Activated CD8-positive, alpha-beta memory T cell treated with anti-CD3 and anti-CD28 coated beads, Interleukin-2, amount 50 U/mL, for 24 hours (primary cell): ENCODE results near the gene ZDHHC14.
"Not testable (repeated sequence)": the region's sequence is repeated elsewhere in the genome, so short reads cannot be mapped to it uniquely, and the experiment has no call there.

Experiments
- DNase-seq: peaks from one replicate; pipeline ENCODE4 v3.0.0-alpha.2; 2020; ENCODE audit errors: extremely low read depth

The ZDHHC14 gene

DNA sequence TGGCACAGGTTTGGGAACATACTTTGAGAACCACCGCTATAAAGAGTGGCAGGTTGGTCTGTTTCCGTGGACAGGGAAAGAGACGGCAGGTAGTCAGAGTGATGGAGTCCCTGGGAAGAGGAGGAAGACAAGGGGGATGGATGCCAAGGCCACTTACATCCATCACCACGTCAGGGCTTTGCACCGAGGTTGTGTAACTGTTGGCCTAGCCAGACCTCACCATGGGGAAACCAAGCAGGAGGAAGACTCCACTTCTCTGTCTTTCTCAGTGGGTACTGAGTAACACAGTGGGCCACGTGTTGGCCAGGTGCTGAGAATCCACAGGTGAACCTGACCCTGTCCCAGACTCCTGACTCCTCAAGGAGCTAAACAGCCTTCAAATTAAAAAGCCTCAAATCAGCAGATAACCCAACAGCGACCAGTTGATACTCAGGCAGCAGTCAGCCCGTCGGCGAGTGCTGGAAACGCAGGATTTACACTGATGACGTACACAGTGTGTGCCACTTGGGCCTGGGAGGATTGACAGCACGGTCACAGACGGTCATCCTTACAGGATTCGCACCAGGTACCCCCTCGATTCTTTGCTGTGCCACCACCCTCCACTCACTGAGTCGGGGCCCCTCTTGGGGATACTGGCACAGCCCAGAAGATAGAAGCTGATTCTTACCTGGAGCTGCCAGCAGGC lies 307.4 kb downstream of the ZDHHC14 start:
- DNase-seq = no peak

DNA sequence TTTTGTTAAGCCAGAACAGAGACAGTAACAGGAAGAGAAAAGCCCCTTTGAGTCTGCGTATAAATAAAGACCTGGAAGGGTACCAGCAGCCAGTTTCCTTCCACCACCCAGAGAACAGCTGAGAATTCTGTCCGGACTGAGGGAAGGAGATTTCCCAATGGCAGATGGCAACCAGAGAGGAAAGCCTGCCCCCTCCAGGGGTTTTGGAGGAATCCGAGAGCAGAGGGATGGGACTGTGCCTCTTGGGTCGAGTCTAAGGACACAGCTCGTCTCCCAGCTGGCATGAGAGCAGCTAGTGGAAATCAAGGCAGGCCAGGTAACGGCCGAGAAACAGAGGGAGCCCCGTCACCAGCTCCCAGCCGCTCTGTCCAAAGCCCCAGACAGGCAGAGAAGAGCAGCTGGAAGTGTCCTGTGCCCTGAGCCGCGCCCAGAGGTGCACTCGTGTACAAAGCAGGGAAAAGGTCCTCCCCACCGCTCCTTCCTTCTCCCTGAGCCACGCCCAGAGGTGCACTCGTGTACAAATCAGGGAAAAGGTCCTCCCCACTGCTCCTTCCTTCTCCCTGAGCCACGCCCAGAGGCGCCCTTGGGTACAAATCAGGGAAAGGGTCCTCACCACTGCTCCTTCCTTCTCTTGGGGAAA lies 308.1 kb downstream of the ZDHHC14 start:
- no peak for DNase-seq

DNA sequence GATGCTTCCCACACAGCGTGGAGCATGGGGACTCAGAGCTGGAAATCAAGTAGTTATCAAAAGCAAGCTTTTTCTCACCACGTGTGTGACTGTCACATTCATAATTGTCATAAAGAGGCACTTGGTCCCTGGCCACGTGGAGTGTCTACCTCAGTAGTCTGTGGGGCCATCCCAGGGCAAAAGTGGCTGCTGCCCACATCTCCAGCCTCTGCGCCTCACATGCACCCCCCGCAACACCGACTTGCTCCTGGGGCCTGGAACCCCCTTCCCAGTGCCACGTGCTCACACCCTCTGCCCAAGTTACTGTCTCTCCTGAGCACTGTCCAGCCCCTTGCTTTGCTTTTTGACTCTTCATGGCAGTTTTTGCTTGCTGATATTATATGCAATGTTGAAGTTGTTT lies 308.9 kb downstream of the ZDHHC14 start:
- DNase-seq = no peak

DNA sequence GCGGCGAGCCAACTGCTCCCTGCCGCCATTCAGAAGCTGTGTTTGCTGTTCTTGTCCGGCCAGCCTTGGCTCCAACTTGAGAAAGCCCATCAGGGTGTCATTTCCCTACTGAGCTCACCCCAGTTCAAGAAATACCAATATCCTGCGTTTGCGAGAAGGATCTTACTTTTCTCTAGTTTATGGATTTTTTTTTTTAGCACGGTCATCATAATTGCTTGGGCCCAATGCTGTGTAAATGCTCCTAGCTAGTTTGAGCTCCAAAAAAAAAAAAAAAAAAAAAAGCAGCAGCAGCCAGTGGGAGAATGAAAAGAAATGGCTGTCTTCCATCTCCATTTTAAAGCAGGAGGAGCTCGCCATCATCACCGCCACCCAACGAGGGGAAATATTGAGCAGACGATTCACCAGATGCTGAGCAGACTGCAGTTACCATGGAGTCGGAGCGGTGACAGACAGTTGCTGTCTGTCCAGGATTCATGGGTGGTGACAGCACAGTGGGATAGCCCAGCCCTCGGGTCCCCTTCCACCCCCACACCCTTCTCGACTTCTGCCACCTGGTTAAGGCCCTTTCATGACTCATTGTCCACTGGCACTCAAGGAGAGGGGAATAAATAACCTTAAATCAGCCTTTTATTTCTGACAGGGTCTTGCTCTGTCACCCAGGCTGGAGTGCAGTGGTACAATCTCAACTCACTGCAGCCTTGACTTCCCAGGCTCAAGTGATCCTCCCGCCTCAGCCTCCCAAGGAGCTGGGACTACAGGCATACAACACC lies 309.6 kb downstream of the ZDHHC14 start:
- no peak for DNase-seq

DNA sequence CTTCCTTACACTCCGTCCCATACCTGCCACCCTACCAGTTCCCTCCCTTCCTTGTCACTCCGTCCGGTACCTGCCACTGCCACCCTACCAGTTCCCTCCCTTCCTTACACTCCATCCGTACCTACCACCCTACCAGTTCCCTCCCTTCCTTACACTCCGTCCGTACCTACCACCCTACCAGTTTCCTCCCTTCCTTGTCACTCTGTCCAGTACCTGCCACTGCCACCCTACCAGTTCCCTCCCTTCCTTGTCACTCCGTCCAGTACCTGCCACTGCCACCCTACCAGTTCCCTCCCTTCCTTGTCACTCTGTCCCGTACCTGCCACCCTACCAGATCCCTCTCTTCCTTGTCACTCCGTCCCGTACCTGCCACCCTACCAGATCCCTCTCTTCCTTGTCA lies 310.6 kb downstream of the ZDHHC14 start:
- not testable (repeated sequence) for DNase-seq

DNA sequence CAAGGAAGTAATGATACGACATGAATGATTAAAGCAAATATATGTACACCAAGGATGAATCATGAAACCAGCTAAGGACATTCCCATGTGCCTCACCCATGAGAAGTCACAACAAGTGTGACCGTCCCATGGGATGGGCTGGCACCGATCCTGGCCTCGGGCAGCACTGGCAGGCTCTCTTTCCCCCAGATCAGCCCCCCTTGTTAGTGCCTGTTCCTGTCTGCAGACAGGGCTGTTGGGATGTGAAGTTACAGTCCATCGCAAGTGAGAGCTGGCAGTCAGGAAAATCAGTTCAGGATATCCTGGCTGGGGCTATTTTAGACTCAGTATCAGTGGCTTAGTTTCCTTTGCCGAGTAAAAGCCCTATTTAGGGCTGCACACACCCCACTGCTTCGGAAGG lies 312.9 kb downstream of the ZDHHC14 start:
- no peak for DNase-seq

DNA sequence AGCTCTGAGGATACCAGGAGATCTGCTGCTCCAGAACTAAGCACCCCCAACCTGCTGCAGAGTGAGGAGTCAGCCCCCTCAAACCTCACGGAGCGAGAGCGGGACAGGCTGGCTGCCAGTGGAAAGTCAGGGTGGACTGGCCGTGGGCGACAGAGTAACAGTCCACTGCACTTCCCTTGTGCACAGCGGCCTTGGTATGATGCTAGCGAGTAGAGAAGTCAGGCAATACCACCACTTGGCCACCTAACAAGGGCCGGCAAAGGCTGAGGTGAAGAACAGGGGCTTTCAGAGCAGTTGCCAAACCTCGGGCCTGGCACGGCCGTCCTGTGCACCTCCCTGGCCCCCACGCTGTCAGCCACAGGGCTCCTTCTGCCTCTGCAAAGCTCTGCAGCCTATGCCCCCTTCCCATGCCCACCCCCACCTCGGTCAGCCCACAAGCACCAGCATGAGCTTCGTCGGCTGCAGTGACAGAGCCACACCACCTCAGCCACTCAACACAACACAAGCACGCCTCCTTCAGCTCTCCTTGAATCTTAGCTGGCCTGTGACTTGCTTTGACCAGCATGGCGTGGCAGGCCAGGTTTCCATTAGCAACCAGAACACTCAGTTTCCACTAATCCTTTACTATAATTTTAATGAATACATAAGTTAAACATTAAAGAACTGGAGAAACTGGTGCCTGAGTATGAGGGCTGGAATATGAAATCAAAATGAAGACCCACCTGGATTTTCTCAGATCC lies 314.5 kb downstream of the ZDHHC14 start:
- no peak for DNase-seq

DNA sequence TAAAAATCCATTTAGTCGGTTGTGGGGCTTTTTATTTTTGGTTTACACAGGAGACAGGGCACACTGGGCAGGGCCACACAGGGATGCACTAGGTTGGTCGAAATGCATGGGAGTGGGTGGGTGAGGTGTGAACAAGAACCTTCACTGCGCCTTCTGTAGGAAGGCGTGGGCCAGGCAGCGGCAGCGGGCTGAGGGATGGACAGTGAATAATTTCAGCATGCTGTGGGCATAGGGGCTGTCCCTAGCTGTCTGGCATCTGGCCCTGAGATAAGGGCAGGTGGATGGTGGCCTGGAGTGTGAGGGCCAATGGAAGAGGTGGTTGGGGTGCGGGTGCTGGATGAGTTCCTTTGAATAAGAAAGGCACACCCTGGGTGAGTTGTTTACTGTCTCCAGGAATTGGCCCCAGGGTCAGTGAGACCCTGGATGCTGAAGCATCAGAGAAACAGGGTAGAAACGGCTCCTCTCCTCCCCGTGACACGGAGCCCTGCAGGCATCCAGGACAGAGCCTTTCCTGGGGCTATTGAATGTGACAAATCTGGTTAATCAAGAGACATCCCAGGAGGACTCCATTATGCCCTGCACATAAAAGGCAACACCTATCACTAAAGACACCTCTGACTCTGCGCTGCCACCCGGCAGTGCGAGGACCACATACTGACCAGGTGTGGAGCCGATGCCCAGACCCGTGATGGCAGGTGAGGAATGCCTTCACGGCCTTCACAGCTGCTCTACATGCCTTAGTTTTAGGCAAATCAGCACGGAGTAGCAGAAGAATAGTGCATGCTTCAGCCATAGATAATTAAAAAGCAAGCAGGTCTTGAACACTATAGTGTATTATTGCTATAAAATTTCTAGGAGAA lies 319.0 kb downstream of the ZDHHC14 start:
- no peak for DNase-seq

DNA sequence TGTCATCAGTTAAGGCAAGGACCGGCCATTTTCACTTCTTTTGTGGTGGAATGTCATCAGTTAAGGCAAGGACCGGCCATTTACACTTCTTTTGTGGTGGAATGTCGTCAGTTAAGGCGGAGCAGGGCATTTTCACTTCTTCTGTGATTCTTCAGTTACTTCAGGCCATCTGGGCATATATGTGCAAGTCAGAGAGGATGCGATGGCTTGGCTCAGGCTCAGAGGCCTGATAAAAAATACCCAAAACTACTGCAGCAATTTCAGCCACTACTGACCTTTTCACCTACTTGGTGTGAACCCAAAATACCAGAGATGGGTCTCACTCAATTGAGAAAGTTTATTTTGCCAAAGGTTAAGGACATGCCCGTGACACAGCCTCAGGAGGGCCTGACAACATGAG lies 325.4 kb downstream of the ZDHHC14 start:
- not testable (repeated sequence) for DNase-seq

DNA sequence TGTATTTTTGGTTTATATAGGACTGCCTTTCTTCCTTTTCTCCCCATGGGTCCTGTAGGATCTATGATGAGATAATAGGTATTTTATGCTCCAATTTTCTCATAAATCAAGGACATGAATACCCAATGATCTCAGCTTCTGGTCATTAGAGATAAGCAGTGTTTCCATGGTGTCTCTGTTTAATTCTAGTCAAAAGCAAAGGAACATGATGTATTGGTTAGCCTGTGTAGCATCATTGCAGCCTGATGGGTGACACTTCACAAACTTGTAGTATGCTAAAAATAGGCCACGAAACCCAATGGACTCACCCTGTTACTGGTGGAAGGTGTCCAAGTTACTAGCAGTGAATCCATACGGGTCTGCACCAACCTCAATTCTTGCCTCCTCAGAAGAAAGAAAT lies 325.9 kb downstream of the ZDHHC14 start:
- no peak for DNase-seq

DNA sequence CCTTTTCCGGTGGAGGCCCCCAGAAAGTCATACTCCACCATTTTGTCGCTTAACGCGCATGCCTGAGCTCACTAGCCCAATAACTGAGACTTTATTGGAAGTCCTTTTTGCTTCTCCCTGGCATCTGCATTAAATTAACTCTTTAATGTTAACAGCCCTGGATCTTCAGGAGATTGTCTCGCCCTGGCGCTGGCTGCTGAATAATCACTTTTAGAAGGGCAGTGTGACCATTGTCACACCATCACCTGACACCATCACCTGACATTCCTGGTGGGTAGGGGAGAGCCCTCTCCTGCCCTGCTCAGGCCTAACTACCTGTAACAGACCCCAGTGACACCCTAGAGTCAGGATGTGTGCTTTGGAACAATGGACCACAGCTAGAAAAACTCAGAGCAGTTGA lies 326.6 kb downstream of the ZDHHC14 start:
- DNase-seq = no peak

DNA sequence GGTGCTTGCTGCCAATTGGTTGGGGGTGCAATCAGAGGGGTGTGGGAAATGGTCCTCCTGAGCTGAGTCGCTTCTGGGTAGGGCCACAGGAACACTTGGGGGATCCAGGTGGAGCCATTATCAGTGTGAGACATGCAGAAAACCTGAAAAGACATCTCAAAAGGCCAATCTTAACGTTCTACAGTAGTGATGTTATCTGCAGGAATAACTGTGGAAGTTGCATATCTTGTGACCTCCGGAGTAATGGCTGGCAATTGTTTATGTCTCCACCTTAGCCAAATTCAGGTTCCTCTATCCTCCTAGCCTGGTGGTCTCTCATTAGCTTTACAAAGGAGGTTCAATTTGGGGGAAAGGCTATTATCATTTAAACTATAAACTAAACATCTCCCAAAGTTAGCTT lies 327.2 kb downstream of the ZDHHC14 start:
- DNase-seq = no peak

DNA sequence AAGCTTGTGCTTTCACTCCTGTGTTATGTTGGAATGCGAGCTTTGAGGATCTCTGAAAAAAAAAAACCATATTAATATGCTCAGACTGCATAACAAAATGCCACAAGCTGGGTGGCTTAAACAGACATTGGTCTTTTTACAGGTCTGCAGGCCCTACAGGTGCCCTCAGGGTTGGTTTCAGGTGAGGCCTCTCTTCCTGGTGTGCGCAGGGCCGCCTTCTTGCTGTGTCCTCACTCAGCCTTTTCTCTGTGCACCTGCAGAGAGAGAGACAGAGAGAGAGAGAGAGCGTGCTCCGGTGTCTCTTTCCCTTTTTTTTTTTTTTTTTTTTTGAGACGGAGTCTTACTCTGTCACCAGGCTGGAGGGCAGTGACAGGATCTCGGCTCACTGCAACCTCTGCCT lies 327.9 kb downstream of the ZDHHC14 start:
- DNase-seq = no peak

DNA sequence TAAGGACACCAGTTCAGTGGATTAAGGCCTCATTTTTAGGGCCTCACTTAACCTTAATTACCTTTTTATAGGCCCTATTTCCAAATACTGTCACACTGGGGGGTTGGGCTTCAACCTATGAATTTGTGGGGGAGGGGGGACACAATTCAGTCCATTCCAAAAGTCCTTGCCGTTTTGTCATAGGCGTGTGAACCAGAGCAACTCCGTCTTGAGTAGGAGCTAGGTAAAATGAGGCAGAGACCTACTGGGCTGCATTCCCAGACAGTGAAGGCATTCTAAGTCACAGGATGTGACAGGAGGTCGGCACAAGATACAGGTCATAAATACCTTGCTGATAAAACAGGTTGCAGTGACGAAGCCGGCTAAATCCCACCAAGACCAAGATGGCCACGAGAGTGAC lies 328.6 kb downstream of the ZDHHC14 start:
- DNase-seq = no peak

DNA sequence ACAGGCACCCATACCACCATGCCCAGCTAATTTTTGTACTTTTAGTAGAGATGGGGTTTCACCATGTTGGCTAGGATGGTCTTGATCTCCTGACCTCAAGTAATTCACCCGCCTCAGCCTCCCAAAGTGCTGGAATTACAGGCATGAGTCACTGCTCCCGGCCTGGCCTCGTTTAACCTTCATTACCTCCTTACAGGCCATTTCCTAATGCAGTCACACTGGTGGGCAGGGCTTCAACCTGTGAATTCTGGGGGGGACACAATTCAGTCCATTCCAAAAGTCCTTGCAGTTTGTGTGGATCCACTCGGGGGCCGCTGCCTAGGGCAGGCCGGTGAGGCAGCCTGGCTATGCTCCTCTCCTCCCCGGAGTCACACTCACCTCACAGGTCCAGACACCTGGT lies 329.6 kb downstream of the ZDHHC14 start:
- DNase-seq = no peak

DNA sequence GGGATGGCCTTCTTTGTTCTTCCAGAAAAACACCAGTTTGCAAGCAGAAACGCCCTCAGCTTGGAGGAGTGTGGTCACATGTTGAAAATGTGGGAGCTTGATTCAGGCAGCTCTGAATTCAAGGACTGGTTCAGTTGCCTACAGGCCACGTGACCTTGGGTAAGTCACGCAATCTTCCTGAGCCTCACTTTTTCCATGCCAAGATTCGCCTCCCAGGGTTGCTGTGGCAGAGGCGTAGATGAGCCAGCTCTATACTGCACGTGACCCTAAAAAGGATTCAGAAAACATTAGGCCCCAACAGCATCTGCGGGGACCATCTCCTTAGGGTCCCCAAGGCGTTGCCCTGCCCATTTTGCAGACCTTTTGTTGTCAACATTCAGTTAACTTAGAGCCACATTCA lies 330.1 kb downstream of the ZDHHC14 start:
- DNase-seq = no peak

DNA sequence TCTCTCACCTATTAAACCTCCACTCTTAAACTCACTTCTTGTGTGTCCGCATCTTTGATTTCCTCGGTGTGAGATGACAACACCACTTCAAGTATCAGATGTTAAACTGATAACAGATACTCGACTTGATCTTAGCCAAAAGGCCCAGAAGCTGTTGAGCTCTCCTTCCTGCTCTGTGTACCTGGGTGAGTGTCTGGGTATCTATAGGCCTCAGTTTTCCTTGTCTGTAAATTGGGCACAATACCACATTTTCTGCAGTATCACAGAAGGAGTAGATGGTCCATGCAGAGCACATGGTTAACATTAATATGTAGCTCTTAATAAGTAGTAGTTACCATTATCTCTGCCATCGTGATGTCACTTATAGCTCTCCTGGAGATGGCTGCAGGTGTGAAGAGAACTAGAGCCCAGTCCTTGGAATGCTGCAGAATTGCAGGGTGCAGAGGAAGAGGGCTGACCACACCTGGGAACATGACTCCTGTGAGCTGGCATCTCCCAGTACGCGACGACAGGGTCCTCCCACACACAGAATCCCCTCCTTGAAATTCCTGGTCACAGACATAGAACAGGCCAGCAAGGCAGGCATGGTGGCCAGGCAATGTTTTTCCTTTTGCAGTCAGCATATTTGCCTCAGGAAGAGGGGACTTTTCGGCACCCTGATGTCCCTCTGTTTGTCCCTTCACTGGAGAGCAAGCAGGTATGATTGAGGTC lies 331.8 kb downstream of the ZDHHC14 start:
- no peak for DNase-seq

DNA sequence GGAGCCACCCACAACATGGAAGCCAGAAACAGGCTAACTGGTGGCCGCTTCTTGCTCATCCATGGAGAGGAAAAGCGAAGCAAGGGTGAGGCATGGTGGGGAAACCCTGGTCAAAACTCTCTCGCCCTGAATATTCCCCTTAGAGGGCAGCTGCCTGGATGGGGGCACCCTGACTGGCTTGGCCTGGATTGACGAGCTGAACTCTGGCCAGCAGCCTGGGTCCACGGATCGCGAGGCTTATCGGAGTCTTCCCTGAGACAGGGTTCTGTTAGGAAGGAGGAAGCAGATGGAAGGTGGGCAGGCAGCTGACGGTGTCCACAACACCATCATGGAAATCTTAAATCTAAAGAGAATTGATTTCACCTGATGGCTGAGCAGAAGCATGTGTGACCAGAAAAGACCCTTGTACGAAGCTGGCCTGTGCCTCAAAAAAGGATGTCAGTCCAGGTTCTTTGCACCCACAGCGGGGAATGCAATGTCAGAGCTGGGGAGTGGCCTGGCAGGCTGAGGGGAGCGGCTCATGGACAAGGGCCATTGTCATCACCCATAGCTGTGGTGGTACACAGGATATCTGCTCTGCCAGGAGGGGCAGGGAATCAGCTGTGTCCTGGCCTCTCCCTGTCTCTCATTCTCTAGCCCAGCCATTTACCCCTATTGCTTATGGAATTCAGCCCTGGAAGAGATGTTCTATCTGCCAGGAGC lies 332.6 kb downstream of the ZDHHC14 start:
- no peak for DNase-seq

DNA sequence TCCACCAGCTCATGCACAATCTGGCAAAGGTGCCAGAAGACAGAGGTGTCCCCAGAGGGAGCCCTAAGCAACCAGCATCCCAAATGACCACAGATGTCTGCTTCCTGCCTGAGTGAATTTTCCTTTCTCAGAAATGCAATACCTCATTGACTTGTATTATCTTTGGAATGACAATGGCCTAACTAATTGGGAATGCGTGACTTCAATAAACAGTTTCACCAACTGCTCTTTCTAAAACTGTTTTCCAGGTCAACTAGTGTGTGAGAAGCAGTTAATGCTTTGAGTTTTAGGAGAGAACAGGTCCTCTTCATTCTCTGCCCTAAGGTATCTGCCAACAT lies 333.1 kb downstream of the ZDHHC14 start:
- no peak for DNase-seq

DNA sequence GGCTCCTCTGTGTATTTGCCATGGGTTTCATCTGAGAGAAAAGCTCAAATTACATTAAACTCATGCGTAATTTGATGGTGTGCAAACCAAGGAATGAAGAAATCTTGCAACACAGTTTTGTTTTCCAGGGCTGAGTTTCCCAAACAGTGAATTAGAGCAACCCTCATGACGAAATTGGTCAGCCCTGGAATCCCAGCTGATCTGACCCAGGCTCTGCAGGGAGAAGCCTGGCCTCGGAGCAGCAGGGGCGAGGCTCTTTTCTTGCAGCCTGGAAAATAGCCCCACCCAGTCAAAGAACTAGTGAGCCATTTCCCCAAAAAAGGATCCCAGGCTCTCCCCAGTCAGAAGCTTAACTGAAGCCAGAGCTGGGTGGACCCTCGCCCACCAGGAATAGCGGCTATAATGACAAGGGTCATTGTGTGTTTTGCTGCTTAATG lies 334.8 kb downstream of the ZDHHC14 start:
- no peak for DNase-seq
